GM19240 (cell line): ENCODE data around the gene OLFML2A.
A peak's percentile ranks its signal among the peaks of the same experiment; 100 is the strongest.

ENCODE experiments used
- DNase-seq: peaks from one replicate; pipeline ENCODE4 v3.0.0; 2011; ENCODE audit warnings: low spot score; ENCODE audit not compliant: insufficient read length

The OLFML2A gene

GRCh38 chr9:124797343-124798103, 20.6 kb downstream of the OLFML2A start:
- DNase-seq, result no peak

GRCh38 chr9:124799274-124800006, 22.5 kb downstream of the OLFML2A start:
- DNase-seq, result no peak

- DNase-seq, result peak; percentile 42
Observed at GRCh38 chr9:124800306-124801259, 23.6 kb downstream of the OLFML2A start.

GRCh38 chr9:124801356-124801755, 24.4 kb downstream of the OLFML2A start:
- no peak for DNase-seq

GRCh38 chr9:124802426-124802825, 25.5 kb downstream of the OLFML2A start:
- no peak for DNase-seq

GRCh38 chr9:124803911-124804310, 27.0 kb downstream of the OLFML2A start:
- no peak for DNase-seq

GRCh38 chr9:124805186-124805585, 28.3 kb downstream of the OLFML2A start:
- no peak for DNase-seq

- no peak for DNase-seq
Observed at GRCh38 chr9:124808246-124808956, 31.5 kb downstream of the OLFML2A start.

- DNase-seq, result no peak
Observed at GRCh38 chr9:124809211-124809610, 32.3 kb downstream of the OLFML2A start.

- DNase-seq, result no peak
Observed at GRCh38 chr9:124809741-124810500, 33.0 kb downstream of the OLFML2A start.

- no peak for DNase-seq
Observed at GRCh38 chr9:124810663-124811355, 33.9 kb downstream of the OLFML2A start.

GRCh38 chr9:124812441-124812876, 35.5 kb downstream of the OLFML2A start:
- DNase-seq, result no peak

GRCh38 chr9:124813041-124813440, 36.1 kb downstream of the OLFML2A start:
- no peak for DNase-seq

- DNase-seq, result no peak
Observed at GRCh38 chr9:124813501-124814163, 36.7 kb downstream of the OLFML2A start.

- no peak for DNase-seq
Observed at GRCh38 chr9:124814164-124814535, 37.2 kb downstream of the OLFML2A start.

GRCh38 chr9:124815601-124816000, 38.7 kb downstream of the OLFML2A start:
- no peak for DNase-seq

- no peak for DNase-seq
Observed at GRCh38 chr9:124818431-124819281, 41.7 kb downstream of the OLFML2A start.
